IMR-90 (cell line): ENCODE data around the gene ESD.

Source experiments
- BHLHE40 ChIP-seq: fragments of 150-350 bp; IDR thresholded peaks from 2 replicates; pipeline ENCODE4 v1.6.1; 2016; ENCODE audit warnings: mild to moderate bottlenecking, low read depth, low read length
- CTCF ChIP-seq: conservative IDR thresholded peaks from 2 replicates; pipeline ENCODE4 v1.5.1; 2012; ENCODE audit warnings: mild to moderate bottlenecking, low read depth, low read length, improper control_type of control experiment
- ELK1 ChIP-seq: fragments of 150-350 bp; IDR thresholded peaks from 2 replicates; pipeline ENCODE4 v1.6.1; 2016; ENCODE audit warnings: low read depth, mild to moderate bottlenecking, low read length, moderate library complexity, borderline replicate concordance
- POLR2A ChIP-seq: IDR thresholded peaks from 2 replicates; pipeline ENCODE4 v1.6.1; 2012; ENCODE audit warnings: mild to moderate bottlenecking, low read depth, low read length

GRCh38 chr13:46735425-46735824, 61.5 kb downstream of the ESD start:
- TF ChIP-seq BHLHE40 (no peak), CTCF (no peak), POLR2A (no peak), ELK1 (no peak)
